Activated T-cell treated with anti-CD3 and anti-CD28 coated beads, Interleukin-2, amount 50 U/mL, for 48 hours (primary cell): ENCODE data around the gene CARD9.
"Not testable (repeated sequence)": the region's sequence is repeated elsewhere in the genome, so short reads cannot be mapped to it uniquely, and the experiment has no call there.

Source experiments
- DNase-seq, 2 experiments: peaks; one replicate each; pipeline ENCODE4 v3.0.0-alpha.2; 2020

The CARD9 gene

DNA sequence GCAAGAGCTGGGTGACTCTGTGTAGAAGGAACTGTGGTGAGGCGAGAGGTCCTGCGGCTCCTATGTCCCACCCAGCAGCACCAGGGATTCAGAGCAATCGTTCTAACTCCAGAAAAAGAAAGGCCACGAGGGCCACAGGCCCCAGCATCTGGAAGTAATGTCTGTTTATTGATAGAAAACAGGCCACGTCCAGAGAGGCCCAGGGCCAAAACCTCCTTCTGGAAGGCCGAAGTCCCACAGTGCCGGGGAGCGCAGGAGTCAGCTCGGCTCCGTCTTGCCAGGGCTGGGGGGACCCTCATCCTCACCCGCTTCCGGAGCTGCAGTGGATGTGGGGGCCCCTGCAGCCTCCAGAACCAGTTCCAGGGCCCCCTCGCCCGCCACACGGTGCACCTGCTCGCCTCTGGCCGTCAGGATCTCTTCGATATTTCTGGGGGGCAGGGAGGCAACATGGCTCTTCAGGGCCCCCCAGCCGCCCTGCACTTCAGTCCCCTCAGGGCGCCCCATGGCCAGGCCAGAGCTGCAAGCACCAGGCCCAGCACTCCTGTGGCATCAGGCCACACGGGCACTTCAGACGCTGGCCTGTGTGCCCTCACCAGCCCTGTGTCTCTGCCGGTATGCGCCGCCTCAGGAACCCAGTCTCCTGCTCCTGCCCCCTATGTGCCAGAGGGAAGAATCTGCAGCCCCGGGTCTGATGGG is 11.6 kb downstream of the CARD9 start:
- DNase-seq = no peak

DNA sequence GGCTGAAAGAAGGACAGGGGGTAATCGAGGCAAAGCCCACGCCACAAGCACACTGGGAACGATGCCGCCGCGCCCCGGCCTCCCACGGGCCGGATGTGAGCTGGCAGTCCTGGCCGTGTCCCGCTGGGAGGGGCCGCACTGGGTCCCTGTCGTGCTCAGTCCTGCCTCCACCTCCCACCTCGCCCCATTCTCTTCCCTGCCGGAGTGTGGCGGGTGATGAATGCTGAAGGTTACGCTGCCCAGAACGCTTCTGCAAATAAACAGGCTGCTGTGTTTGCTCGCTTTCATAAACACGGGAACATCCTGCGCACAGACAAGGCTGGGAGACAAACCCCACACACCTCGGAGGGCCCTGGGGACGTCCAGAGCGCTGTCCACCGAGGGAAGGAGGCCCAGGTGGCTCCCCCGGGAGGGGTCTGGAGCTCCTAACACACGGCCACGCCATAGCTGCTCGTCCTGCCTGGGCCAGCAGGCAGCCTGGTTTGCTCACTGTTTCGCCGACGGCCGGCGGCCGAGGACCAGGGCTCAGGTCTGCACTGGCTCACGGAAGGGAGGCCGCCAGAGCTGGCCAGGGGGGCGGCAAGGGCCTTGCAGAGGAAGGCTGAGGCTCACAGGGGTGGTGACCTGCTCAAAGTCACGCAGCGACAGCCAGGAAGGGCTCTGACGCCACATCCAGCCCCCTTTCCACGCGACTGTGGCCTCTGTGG is 12.3 kb downstream of the CARD9 start:
- no peak for DNase-seq

DNA sequence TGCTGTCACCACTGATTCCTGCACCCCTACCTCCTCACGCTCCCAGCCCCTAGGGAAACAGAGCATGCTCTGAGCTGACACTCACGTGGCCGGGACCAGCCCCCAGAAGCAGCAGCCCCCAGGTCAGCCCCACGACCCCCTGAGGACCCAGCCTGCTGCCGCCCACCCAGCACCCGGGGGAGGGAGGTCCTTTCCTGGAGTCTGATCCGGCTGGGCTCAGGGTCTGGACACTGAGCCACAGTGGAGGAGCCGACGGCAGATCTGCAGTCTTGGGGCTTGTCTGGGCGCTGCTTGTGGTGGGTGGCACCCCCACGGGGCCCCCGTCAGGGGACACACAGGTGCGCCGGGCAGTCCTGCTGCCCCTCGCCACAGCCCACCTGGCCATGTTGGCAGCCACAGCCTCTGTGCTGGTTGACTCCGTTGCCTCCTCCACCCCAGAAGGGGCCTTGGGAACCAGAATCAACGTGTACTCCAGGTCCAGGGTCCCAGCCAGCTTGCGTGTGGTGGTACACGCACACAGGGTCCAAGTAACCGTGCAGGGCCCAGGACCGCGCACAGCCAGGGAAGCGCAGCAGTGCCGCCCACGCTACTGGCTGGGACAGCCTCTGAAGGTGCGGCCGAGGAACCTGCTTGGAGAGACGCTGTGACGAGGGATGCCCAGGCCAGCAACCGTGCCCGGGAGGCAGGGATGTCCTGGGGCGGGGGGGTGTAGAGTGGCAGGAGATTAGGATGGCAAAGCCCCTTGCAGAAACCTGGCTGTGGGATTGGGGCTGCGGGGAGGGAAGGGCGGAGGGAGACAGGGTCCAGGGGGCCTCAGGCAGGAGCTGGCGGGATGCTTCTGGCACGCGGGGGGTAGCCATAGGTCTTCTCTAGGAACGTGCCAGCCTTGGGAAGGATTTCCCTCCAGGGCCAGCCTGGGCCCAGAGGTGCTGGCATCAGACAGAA is 13.4 kb downstream of the CARD9 start:
- DNase-seq = no peak

DNA sequence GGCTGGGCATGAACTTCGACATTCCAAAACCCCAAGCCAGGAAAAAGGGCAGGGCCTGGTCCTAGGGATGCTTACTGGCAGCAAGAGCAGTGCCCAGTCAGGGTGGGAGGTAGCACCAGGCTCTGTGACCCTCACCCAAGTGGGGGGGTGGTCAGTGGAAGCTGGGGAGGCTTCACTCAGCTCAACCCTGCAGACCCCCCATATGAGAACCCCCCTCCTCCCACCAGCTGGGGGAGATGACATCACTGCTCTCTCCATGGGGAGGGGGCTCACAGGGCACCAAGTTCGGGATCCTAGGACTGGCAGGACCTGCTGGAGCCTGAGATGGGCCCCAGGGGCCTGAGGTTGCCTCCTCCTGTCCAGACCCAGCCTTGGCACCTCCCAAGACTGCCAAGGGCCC is 14.6 kb downstream of the CARD9 start:
- no peak for DNase-seq

DNA sequence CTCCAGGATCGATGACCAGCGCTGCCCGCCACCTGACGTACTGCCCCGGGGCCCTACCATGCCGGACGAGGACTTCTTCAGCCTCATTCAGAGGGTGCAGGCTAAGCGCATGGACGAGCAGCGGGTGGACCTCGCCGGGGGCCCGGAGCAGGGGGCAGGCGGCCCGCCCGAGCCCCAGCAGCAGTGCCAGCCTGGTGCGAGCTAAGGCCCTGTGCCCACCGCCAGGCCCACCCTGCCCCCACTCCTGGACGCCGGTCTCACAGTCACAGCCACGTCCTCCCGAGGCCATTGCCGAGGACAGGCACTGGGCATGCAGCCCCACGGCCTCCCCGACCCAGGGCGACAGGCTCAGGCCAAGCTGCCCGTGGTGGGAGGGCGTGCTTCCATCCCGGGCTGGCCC is 15.5 kb downstream of the CARD9 start:
- DNase-seq = no peak

DNA sequence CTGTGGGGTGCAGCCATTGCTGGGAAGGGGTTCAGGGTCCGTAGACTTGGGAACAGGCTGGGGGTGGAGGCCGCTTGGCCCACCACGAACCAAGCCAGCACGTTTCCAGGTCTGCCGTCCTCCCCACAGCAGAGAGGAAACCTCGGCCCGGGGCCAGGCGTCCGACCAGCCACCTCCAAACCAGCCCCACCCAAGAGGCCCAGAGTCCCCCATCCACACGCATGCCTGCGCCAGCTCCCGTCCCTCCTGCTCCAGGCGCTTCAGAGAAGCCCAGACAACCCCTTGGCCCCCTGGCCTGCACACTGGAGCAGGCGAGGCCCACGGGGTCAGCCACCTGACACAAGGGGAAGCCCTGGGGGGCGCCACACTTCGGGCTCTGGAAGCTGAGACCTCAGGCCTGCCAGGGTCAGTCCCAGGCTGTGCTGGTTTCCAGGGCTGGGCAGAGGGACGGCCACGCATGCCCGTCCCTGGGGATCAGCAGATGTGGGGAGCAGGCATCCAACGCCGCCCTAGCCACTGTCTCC is 16.2 kb downstream of the CARD9 start:
- DNase-seq = no peak

DNA sequence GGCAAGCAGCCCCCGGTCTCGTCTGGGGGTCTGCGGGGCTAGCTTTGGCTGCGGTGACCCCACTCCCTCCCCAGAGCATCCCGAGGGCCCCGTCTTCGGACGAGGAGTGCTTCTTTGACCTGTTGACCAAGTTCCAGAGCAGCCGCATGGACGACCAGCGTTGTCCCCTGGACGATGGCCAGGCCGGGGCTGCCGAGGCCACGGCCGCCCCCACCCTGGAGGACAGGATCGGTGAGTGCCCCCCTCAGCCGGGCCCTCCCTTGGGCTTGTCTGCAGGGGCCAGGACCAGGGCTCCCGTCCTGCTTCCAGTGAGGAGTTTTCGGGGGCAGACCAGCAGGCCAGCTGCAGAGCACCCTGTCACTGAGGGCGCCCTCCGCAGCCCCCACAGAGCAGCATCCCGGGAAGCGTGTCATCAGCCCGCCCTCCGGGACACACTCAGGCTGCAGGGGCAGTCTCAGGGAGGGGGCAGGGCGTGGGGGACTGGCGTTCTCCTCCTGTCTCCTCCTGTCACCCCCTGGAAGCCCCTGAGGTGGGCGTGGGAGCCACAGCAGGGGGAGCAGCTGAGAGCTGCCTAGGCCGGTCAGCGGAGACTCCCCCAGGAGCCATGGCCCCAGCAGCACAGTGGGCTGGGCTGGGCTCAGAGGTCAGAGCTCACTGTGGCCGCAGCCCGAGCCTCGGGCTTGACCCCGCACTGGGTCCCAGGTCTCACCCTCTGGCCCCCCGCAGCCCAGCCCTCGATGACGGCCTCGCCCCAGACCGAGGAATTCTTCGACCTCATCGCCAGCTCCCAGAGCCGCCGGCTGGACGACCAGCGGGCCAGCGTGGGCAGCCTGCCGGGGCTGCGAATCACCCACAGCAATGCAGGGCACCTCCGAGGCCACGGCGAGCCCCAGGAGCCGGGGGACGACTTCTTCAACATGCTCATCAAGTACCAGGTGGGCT is 17.6 kb downstream of the CARD9 start:
- DNase-seq = no peak

DNA sequence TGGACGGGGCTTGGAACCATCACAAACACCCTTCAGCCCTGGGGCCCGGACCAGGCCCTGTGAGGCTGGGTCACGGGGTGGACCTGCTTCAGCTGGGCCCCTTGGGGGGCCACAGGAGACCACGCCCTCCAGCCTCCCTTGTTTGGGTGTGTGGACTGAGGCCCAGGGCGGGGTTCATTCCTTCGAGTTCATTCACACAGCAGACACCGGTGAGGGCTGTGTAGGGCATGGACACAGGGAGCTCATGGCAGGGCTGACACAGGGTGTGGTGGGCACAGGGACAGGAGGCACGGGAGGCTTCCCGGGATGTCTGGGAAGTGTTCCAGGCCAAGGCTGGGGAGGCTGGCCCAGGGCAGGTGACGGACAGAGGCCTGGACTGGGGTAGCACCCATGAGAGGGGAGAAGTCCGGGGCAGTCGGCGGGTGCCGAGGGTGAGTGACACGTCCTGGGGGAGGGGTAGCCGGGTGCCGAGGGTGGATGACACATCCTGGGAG is 18.8 kb downstream of the CARD9 start:
- DNase-seq = no peak

DNA sequence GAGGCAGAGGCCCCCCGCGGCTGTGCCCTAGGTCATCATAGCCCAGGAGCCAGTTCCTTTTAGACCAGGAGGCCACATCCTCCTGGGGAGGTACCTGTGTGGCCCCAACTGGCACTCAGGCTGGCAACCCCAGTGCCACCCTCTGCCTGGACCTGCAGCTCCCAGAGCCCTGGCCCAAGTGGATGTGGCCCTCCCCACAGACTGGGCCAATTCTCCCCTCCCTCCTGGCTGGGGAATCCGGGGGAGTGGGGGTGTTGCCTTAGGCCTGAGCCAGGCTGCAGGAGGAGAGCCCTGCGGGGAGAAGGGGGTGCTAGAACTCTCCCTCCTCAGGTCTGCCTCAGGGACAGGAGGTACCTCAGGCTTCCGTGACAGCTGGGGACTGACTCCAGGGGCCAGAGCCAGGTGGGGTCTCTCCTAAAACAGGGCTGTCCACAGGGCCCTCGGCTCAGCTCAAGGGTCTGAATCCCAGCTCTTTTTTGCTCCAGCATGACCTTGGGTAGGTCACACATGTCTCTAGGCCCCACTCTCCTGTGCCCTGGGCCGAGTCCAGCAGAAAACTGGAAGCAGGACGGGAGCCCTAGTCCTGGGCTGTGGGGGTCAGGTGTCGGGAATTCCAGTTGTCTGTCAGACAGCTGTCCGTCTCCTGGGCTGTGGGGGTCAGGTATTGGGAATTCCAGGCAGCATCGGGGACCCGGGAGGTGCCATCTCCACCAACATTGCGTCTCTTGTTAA is 19.5 kb downstream of the CARD9 start:
- no peak for DNase-seq

DNA sequence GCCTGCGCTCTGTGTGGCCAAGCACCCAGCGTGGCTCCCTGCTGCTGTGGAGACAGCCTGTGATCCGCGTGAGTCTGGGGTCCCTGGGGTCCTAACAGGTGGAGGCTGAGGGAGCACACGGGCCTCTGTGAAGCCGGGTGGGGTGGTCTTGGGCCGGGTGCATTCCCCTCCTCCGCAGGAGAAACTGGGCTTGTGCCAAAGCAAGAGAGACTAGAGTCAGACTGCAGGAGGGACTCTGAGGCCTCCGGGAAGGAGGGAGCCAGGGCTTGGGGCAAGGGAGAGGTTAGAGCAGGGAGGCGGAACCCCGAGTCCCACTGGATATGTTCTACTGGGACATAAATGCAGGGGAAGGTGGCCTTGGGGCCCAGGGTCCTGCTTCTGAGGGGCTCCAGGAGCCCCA is 20.4 kb downstream of the CARD9 start:
- no peak for DNase-seq

DNA sequence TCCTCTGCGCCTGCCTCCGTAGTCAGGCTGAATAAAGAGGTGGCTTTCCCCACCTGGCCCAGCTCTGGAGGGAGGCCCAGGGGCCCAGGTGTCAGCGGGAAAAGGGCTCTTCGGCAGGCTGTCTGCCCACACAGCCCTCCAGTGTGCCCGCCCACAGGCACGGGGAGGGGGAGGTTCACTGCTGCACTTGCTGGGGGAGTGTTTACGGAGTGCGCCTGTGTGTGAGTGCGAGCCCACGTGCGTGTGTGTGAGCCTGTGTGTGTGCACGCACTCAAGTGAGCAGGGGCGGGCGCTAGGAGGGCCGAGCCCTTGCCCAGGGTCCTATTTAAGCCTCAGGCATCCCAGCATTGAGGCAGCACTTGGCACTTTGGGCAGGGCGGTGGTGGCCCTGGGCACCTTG is 20.8 kb downstream of the CARD9 start:
- no peak for DNase-seq

DNA sequence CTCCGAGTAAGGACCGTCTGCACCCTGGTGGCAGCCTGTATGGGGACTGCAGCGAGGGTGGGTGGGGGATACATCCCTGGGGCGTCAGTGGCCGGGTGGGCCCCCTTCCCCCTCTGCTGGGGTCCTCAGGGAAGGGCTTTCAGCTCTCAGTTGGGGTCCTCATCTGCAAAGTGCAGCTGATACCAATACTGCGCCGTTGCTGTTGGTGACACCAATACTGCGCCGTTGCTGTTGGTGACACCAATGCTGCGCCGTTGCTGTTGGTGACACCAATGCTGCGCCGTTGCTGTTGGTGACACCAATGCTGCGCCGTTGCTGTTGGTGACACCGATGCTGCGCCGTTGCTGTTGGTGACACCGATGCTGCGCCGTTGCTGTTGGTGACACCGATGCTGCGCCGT is 21.6 kb downstream of the CARD9 start:
- DNase-seq = not testable (repeated sequence)

DNA sequence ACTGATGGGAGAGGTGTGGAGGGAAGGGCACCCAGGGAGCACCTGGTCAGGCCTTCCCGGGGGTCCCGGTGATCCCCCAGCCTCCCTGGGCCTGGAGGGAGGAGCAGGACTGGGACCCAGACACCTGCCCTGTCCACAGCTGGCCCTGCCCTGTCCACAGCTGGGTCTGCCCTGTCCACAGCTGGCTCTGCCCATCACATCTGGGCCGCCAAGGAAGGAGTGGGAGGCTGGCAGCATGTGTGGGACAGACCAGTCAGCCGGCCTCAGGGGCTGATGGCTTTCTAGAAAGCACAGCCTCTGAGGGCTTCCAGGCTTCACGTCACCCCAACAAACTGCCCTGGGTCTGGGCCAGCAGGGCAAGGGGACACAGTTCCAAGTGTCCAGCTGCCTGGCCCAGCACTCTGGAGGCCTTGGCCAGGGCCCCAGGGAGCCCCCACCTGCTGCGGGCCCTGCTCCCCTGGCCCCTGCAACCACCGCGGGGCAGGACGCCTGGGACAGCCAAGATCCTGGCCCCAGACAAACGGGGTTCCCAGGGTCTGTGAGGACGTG is 22.1 kb downstream of the CARD9 start:
- no peak for DNase-seq

DNA sequence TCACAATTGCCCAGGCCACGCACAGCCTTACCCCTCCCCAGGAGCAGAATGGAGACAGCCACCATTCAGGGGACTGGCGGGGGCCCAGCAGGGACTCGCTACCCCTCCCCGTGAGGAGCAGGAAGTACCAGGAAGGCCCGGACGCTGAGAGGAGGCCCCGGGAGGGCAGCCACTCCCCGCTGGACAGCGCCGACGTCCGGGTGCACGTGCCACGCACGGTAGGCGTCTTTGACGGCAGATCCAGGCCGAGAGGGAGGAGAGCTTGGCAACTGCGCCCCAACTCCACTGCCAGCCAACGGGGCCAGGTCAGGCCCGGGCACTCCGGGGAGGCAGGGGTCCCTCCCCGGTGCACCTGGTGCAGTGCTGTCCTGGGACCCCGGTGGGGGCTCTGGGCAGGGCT is 23.9 kb downstream of the CARD9 start:
- DNase-seq = no peak

DNA sequence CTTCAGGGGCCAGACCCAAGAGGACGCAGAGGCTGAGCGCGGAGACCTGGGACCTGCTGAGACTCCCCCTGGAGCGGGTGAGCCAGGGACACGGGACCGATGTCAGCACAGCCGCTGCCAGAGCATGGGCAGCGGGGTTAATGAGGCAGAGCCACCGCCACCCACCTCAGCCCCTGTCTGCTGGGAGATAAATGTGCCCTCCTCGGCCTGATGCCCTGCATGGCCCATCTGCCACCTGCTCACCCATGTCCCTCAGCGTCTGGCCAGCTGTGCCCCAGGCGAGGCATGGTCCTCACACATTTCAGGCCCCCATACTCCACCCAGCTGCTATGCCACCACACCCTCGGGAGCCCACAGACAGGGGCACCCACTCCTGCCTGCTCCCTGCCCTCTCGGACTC is 24.8 kb downstream of the CARD9 start:
- DNase-seq = no peak

DNA sequence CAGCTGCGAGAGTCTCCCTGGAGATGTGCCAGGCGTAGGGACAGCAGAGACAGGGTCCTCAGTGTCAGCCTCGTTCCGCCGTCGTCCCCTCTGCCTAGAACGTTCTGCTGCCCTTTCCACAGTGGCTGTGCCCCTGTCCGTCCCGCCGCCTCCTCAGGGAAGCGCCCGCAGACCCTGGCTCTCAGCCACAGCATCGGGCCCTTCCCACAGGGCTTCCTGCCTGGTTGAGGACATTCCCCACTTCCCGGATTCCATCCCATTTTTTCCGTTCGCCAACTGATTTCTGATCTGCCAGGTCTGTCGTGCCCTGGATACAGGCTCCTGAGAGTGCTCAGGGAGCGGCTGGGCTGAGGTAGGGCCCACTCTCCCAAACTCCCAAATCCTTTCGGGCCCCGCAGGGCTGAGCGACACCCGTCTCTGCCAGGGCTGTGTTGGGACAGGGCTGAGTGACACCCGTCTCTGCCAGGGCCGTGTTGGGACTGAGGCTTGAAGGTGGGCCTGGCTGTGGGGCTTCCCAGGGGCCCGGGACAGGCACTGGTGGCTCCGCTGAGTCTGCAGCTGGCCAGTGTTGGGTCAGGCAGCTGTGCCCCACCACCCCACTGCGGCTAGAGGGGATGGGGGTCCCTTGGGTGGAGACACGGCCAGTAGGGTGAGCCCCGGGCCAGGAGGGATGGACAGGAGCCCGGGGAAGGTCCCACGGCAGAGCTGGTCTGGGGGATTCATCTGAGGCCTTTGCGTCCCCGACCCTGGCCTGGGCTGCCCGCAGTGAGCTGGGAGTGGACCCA is 25.8 kb downstream of the CARD9 start:
- DNase-seq = no peak

DNA sequence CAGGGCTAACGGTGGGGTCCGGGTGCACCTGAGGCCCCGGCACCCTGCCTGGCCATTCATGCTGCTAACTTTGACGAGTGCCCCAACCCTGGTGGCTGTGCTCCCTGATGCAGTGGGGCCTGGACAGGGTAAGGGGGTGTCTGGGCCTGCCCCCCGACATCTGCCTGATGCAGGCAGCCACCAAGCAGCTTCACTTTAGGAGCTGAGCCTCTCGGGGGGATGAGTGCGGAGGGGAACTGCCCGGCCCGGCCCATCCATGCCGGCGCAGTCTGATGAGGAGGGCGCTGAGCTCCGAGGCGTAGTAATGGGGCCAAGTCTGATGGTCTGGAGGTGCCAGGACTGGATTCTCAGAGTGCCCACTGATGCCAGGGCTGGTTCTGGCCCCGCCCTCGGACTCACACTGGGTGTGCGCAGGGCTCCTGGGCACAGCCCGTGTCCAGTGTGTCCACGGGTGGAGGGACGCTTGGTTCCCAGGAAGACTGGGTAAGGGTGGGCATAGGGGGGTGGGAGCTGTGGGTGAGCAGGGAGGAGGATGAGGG is 26.5 kb downstream of the CARD9 start:
- DNase-seq = no peak

DNA sequence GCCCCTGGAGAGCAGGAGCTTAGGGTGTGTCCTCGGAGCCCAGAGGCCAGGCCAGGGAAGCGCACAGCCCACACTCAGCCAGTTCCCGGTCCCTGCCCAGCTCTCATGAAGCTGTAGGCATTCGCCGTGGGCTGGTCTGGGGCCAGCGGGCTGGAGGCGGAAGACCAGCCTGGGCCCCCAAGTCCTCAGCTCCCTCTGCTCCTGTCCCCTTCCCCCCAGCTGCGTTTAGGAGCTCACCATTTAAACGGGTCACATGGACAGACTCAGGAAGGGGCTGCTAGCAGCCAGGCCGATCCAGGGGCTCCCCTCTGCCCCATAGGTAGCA is 27.4 kb downstream of the CARD9 start:
- DNase-seq = no peak

DNA sequence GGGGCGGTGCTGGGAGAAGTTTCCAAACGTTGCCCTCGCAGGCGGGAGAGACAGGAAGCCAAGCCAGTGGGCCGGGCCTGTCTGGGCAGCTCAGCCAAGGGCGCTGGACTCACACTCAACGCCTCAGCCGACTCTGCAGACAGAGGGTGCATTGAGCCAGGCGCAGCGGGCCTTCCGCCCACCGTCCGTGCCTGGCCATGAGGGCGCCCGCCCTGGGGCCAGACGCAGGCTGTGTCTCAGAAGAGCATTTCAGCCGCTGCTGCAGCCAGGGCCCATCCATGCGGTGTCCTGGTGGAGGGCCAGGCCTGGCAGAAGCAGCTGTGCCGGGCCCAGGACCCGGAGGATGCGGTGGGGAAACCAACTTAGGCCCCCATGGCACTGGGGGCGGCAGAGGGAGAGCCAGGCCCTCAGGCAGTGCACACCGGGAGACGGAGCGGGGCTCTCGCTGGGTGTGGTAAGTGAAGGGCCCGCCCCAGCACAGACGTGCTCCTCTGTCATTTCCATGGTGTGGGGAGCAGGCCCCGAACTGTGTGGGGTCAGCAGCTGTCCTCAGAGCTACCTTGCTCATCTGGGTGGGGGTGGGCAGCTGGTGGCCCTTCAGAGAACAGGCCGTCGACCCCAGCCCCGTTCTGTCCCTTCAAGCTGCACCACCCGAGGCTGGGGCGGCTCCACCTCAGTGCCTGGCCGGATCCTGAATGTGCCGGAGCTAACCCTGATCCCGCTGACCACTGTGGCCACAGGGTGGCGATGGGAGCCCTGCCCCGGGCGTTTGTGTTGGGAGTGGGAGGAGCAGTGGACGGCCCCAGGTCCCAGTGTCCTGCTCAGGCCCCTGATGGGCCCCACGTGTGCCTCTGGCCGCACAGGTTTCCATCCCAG is 27.9 kb downstream of the CARD9 start:
- no peak for DNase-seq
